Upper lobe of left lung (tissue), 4 donors: ENCODE measurements around the gene GET4.

ENCODE experiments used
- CTCF ChIP-seq, 6 experiments: fragments of 450-650 bp in 4 of 6; fragments of 200-600 bp in 2 of 6; sonication (generic) in 2 of 6; IDR thresholded peaks; one replicate each; pipeline ENCODE4 v1.5.1; 2016 to 2019; ENCODE audit warnings: antibody characterized with exemption in 6 of 6
- EP300 ChIP-seq, 4 donors: sonication (generic); formaldehyde crosslinking; IDR thresholded peaks; one replicate each; pipeline ENCODE4 v1.5.1; 2017; ENCODE audit warnings: antibody characterized with exemption in 4 of 4, control low read depth in 2 of 4

- TF ChIP-seq EP300 (IDR thresholded peaks at IDR 0.05) (no peak), CTCF (IDR thresholded peaks at IDR 0.05) (no peak)
Observed at GRCh38 chr7:899806-900205, 23.5 kb downstream of the GET4 start.
